ENCODE results near the gene ANKRD60. TPM values are rescaled to one million over a fixed set of nuclear protein-coding genes. Genes with fewer than 3 reads are reported as not detected.

ANKRD60 gene
- total RNA-seq, 1 experiment from 2014 or later: not detected

DNA sequence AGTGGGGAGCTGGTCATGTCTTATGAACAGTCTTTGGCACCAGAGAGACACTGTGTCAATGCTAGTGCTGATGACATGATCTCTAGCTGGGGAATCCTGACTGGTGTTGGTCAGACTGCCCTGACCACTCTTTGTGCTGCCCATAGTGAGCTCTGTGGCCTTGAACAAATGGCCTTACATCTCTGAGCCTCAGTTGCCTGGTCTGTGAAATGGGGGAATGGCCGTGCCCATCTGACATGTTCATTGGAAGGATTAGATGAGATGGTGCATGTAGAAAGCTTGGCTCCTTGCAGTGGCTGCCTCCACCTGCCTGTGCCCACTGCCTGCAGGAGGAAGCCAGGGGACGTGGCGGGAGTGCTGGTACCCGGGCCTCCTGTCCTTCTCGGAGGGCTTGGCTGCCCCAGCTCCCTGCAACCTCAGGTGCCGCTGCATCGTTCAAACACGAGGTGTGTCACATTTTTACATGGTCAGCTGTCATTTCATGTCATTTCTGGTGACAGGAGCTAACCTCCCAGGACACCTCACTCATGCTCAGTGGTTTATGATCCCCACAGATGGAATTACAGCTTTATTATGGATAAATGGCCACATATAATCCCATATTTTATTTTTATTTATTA is 45.8 kb downstream of the ANKRD60 start (continued):
- no peak for TF ChIP-seq PRDM15 (CRISPR knock-in tag; IDR thresholded peaks at IDR 0.05)
- TF ChIP-seq ZNF416 (CRISPR knock-in tag; IDR thresholded peaks at IDR 0.05): no peak

DNA sequence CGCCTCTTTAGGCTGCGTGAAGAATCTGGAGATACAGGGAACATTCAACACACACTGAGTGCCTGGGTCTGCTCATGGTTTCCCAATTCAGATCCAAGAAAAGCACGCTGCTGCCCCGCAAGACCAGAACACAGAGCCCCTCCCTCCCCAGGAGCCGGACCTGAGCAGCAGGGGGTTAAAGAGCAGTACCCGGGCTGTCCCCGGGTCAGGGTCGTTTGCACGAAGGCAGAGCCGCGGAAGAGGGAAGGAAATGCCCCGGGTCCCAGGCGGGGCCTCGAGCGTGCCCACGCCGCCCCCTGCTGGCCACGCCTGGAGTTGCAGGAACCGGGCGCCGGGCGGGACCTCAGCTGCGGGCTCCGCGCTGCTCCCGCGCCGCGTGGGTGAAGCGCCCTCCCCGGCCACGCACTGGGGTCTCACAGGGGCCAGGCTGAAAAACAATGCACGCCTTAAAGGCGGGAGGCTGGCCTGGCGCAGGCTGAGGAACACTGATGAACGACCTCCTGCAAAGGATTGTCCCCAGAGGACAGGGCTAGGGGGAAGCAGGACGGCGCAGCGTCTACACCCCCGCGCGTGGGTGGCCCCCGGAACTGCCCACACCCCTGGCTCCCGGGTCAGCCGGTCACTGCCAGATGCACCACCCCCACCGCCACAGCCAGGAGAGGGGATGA is 48.9 kb downstream of the ANKRD60 start:
- TF ChIP-seq, protein P1, sequence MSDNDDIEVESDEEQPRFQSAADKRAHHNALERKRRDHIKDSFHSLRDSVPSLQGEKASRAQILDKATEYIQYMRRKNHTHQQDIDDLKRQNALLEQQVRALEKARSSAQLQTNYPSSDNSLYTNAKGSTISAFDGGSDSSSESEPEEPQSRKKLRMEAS (CRISPR knock-in tag; IDR thresholded peaks at IDR 0.05): peak; percentile 19; the same call in 1 of the 2 replicates
- 0 out of 2 replicates have a peak, but pooled peaks have one; percentile 23 for TF ChIP-seq FOXP4 (CRISPR knock-in tag; IDR thresholded peaks at IDR 0.05)
- peak; percentile 99 for TF ChIP-seq CTCF (IDR thresholded peaks at IDR 0.05)
- peak; percentile 69; the same call in 1 of the 2 replicates for TF ChIP-seq ZBTB21 (CRISPR knock-in tag; IDR thresholded peaks at IDR 0.05; ENCODE audit: borderline replicate concordance)
- no peak for TF ChIP-seq FOXJ3 (CRISPR knock-in tag; IDR thresholded peaks at IDR 0.05; ENCODE audit: borderline replicate concordance)
- TF ChIP-seq HMGXB4 (CRISPR knock-in tag; IDR thresholded peaks at IDR 0.05): peak; percentile 82
- TF ChIP-seq ZNF416 (CRISPR knock-in tag; IDR thresholded peaks at IDR 0.05): no peak
- no peak for TF ChIP-seq TCF7 (CRISPR knock-in tag; IDR thresholded peaks at IDR 0.05; ENCODE audit: low read depth)
- Mint-ChIP-seq H3K27me3 (ENCODE audit: low read depth) (peaks cover 28% of the 10 kb centered on the region), H3K9me3 (peaks cover 10% of the 10 kb centered on the region), H3K36me3 (peaks cover 2% of the 10 kb centered on the region), H3K4me1 (peaks cover 15% of the 10 kb centered on the region), H3K4me3 (peak overlapping the region; percentile 53), H3K27ac (no peak overlapping the region)
- POLR2A ChIA-PET: no interaction called here
- DNase-seq (ENCODE audit: low spot score): peak; percentile 73
- ATAC-seq: peak; percentile 82
- CTCF ChIA-PET: interaction anchor here (0.6 to 3.0 kb wide), 30 partner anchors 9 to 681 kb away, joined by 3 to 20 read pairs (median 4); no protein-coding TSS in a partner anchor

- Mint-ChIP-seq H3K4me3 (peak overlapping the region; percentile 53), H3K4me1 (peaks cover 18% of the 10 kb centered on the region), H3K9me3 (peaks cover 5% of the 10 kb centered on the region), H3K36me3 (no peaks in the 10 kb centered on the region), H3K27ac (no peak overlapping the region), H3K27me3 (ENCODE audit: low read depth) (peaks cover 27% of the 10 kb centered on the region)
- ChIA-PET POLR2A (no interaction called here), CTCF (interaction anchor here (1.0 to 2.2 kb wide), 6 partner anchors 10 to 86 kb away, joined by 4 to 16 read pairs (median 6); no protein-coding TSS in a partner anchor)
- no peak for DNase-seq (ENCODE audit: low spot score)
- ATAC-seq: no peak
- no peak for TF ChIP-seq NR1H2 (CRISPR knock-in tag; IDR thresholded peaks at IDR 0.05)
- no peak for TF ChIP-seq GRHL2 (CRISPR knock-in tag; IDR thresholded peaks at IDR 0.05; ENCODE audit: insufficient replicate concordance, severe bottlenecking)
- no peak for TF ChIP-seq TP53 (CRISPR knock-in tag; IDR thresholded peaks at IDR 0.05)
- TF ChIP-seq, protein P2, sequence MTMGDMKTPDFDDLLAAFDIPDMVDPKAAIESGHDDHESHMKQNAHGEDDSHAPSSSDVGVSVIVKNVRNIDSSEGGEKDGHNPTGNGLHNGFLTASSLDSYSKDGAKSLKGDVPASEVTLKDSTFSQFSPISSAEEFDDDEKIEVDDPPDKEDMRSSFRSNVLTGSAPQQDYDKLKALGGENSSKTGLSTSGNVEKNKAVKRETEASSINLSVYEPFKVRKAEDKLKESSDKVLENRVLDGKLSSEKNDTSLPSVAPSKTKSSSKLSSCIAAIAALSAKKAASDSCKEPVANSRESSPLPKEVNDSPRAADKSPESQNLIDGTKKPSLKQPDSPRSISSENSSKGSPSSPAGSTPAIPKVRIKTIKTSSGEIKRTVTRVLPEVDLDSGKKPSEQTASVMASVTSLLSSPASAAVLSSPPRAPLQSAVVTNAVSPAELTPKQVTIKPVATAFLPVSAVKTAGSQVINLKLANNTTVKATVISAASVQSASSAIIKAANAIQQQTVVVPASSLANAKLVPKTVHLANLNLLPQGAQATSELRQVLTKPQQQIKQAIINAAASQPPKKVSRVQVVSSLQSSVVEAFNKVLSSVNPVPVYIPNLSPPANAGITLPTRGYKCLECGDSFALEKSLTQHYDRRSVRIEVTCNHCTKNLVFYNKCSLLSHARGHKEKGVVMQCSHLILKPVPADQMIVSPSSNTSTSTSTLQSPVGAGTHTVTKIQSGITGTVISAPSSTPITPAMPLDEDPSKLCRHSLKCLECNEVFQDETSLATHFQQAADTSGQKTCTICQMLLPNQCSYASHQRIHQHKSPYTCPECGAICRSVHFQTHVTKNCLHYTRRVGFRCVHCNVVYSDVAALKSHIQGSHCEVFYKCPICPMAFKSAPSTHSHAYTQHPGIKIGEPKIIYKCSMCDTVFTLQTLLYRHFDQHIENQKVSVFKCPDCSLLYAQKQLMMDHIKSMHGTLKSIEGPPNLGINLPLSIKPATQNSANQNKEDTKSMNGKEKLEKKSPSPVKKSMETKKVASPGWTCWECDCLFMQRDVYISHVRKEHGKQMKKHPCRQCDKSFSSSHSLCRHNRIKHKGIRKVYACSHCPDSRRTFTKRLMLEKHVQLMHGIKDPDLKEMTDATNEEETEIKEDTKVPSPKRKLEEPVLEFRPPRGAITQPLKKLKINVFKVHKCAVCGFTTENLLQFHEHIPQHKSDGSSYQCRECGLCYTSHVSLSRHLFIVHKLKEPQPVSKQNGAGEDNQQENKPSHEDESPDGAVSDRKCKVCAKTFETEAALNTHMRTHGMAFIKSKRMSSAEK (CRISPR knock-in tag; IDR thresholded peaks at IDR 0.05; ENCODE audit: borderline replicate concordance): no peak
- no peak for TF ChIP-seq ZNF396 (CRISPR knock-in tag; IDR thresholded peaks at IDR 0.05; ENCODE audit: borderline replicate concordance)
- TF ChIP-seq CDX4 (CRISPR knock-in tag; IDR thresholded peaks at IDR 0.05; ENCODE audit: borderline replicate concordance): no peak
- no peak for TF ChIP-seq RORB (CRISPR knock-in tag; IDR thresholded peaks at IDR 0.05)
These were observed 49.4 kb downstream of the ANKRD60 start for GRCh38 chr20:58179083-58179431.

Data from WTC11 (cell line).